ENCODE measurements around the gene SAMHD1. TPM values are rescaled to one million over a fixed set of nuclear protein-coding genes. Genes with fewer than 3 reads are reported as not detected.
"Not testable (repeated sequence)": the region's sequence is repeated elsewhere in the genome, so short reads cannot be mapped to it uniquely, and the experiment has no call there.

Gene SAMHD1
- total and polyA plus RNA-seq, 11 donors, result 13.9 to 164 (median 39.6) TPM

DNA sequence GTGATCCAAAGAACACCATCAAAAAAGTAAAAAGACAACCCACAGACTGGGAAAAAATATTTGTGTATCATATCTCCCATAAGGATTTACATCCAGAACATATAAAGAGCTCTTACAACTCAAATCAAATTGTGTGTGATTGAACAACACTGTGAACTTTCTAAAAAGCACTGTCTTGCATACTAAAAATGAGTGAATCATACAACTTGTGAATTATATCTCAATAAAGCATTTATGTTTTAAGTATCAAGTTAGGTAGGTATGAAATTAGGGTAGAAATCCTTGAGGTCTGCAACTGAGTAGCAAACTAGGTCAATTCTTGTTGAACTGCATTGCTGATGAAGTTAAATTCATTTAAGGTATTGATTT, 14.1 kb downstream of the SAMHD1 start:
- DNase-seq (no peak), ATAC-seq (no peak)
- peaks cover 0 to 88% (median 17%) of the 10 kb centered on the region in 12 donors for H3K4me1 ChIP-seq
- H3K27ac ChIP-seq, result peak overlapping the region in 11 of 12 donors; percentile 29 to 71 (median 53)
- intact Hi-C loops (cut with DNase I), result no loop called here
- no peaks in the 10 kb centered on the region for H3K27me3 ChIP-seq
- H3K4me3 ChIP-seq, result no peak overlapping the region
- no peak for TF ChIP-seq POLR2A (IDR thresholded peaks at IDR 0.05)
- TF ChIP-seq, protein P1, sequence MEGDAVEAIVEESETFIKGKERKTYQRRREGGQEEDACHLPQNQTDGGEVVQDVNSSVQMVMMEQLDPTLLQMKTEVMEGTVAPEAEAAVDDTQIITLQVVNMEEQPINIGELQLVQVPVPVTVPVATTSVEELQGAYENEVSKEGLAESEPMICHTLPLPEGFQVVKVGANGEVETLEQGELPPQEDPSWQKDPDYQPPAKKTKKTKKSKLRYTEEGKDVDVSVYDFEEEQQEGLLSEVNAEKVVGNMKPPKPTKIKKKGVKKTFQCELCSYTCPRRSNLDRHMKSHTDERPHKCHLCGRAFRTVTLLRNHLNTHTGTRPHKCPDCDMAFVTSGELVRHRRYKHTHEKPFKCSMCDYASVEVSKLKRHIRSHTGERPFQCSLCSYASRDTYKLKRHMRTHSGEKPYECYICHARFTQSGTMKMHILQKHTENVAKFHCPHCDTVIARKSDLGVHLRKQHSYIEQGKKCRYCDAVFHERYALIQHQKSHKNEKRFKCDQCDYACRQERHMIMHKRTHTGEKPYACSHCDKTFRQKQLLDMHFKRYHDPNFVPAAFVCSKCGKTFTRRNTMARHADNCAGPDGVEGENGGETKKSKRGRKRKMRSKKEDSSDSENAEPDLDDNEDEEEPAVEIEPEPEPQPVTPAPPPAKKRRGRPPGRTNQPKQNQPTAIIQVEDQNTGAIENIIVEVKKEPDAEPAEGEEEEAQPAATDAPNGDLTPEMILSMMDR (IDR thresholded peaks at IDR 0.05), result no peak
- peaks cover 0 to 100% (median 65%) of the 10 kb centered on the region in 9 donors for H3K36me3 ChIP-seq
- H3K9me3 ChIP-seq, result no peaks in the 10 kb centered on the region

DNA sequence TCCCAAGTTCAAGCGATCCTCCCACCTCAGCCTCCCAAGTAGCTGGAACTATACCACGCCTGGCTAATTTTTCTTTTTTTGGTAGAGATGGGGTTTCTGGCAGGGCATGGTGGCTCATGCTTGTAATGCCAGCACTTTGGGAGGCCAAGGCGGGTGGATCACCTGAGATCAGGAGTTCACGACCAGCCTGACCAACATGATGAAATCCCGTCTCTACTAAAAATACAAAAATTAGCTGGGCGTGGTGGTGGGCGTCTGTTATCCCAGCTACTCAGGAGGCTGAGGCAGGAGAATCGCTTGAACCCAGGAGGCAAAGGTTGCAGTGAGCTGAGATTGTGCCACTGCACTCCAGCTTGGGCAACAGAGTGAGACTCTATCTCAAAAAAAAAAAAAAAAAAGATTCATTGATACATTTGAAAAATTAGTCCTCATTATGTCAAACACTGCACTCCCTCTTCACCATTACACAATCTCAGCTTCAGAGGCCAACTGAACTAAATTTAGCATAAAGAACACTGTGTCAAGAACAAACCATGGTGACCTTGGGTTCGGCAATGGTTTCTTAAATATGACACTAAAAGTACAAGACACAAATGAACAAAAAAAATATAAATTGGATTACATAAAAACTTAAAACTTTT, 14.6 kb downstream of the SAMHD1 start:
- intact Hi-C loops (cut with DNase I); H3K27me3 ChIP-seq; H3K9me3 ChIP-seq; DNase-seq; H3K4me3 ChIP-seq: not testable (repeated sequence)
- Histone ChIP-seq H3K27ac (peak overlapping the region; percentile 29 to 71 (median 51)), H3K4me1 (peaks cover 0 to 88% (median 16%) of the 10 kb centered on the region in 12 donors), H3K36me3 (peaks cover 0 to 99% (median 64%) of the 10 kb centered on the region in 9 donors)
- WGBS, 4 donors, result 67 to 87% (median 78%) methylated on average over 9 of the region's 9 CpGs
- peak; percentile 60 to 82 (median 78) for ATAC-seq

DNA sequence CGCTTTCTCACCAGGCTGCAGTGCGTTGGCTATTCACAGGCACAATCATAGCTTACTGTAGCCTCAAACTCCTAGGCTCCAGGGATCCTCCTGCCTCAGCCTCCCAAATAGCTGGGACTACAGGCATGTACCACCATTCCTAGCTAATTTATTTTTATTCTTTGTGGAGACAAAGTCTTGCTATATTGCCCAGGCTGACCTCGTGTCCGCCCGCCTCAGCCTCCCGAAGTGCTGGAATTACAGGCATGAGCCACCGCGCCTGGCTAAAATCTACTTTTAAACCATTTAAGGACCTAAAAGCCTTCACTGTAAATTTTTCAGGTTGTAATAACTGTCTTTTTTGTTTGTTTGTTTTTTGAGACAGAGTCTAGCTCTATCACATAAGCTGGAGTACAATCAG, 15.2 kb downstream of the SAMHD1 start:
- peaks cover 0 to 88% (median 13%) of the 10 kb centered on the region in 12 donors for H3K4me1 ChIP-seq
- H3K27me3 ChIP-seq, result no peaks in the 10 kb centered on the region
- DNase-seq, result no peak
- intact Hi-C loops (cut with DNase I), result no loop called here
- 84 to 99% (median 92%) methylated on average over 8 of the region's 8 CpGs for WGBS, 4 donors
- H3K27ac ChIP-seq, result peak overlapping the region in 10 of 12 donors; percentile 24 to 71 (median 48)
- no peaks in the 10 kb centered on the region for H3K9me3 ChIP-seq
- no peak for TF ChIP-seq POLR2A (IDR thresholded peaks at IDR 0.05)
- TF ChIP-seq, protein P1 (IDR thresholded peaks at IDR 0.05), result no peak
- no peak for ATAC-seq
- H3K36me3 ChIP-seq, result peaks cover 0 to 99% (median 66%) of the 10 kb centered on the region in 9 donors
- H3K4me3 ChIP-seq, result no peak overlapping the region

DNA sequence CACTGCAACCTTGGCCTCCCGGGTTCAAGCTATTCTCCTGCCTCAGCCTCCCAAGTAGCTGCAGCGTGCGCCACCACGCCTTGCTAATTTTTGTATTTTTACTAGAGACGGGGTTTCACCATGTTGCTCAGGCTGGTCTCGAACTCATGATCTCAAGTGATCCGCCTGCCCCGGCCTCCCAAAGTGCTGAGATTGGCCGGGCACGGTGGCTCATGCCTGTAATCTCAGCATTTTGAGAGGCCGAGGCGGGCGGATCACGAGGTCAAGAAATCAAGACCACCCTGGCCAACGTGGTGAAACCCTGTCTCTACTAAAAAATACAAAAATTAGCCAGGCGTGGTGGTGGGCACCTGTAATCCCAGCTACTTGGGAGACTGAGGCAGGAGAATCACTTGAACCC, 17.9 kb downstream of the SAMHD1 start:
- H3K27me3 ChIP-seq; ATAC-seq; H3K9me3 ChIP-seq; H3K27ac ChIP-seq; intact Hi-C loops (cut with DNase I); H3K4me3 ChIP-seq; DNase-seq: not testable (repeated sequence)
- WGBS, 4 donors, result 95 to 98% (median 96%) methylated on average over 16 of the region's 16 CpGs
- peaks cover 0 to 99% (median 77%) of the 10 kb centered on the region in 9 donors for H3K36me3 ChIP-seq
- peaks cover 0 to 78% (median 13%) of the 10 kb centered on the region in 12 donors for H3K4me1 ChIP-seq

DNA sequence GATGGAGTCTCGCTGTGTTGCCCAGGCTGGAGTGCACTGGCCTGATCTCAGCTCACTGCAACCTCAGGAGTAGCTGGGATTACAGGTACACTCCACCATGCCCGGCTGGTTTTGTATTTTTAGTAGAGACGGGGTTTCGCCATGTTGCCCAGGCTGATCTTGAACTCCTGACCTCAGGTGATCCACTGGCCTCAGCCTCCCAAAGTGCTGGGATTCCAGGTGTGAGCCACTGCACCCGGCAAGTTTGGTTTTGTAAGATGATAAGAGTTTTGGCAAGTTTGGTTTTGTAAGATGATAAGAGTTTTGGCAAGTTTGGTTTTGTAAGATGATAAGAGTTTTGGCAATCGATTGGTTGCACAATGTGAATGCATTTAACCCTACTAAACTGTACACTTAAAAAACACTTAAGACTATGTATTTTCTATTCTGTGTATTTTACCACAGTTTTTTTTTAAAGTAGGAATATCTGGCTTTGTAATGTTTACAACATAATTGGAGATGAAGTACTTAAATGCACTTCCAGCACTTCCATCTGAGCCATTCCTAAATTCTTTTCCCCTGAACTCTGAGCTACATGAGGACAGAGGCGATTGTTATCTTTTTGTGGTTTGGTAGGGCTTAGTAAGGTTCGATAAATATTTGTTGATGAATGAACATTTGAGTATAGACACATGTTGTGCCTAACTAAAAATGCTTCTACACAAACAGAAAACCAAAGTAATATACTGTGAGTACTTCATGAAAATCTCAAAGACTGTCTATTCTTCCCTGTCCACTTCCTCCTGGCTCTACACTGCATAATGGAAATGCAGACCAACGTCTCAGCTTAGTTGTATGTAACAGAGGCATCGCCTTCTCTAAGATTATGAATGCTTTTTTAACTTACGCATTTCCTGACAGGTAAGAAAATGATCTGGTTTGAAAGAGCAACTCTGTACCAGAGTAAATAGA, 18.8 kb downstream of the SAMHD1 start:
- Histone ChIP-seq H3K36me3 (peaks cover 0 to 99% (median 82%) of the 10 kb centered on the region in 9 donors), H3K27me3 (no peaks in the 10 kb centered on the region), H3K4me3 (no peak overlapping the region), H3K4me1 (peaks cover 0 to 70% (median 12%) of the 10 kb centered on the region in 12 donors), H3K27ac (peak overlapping the region in 1 of 12 donors; percentile 45), H3K9me3 (no peaks in the 10 kb centered on the region)
- 67 to 81% (median 73%) methylated on average over 11 of the region's 11 CpGs for WGBS, 4 donors
- TF ChIP-seq, protein P1 (IDR thresholded peaks at IDR 0.05), result no peak
- TF ChIP-seq POLR2A (IDR thresholded peaks at IDR 0.05), result no peak
- no peak for ATAC-seq
- no peak for DNase-seq
- intact Hi-C loops (cut with DNase I), result no loop called here

DNA sequence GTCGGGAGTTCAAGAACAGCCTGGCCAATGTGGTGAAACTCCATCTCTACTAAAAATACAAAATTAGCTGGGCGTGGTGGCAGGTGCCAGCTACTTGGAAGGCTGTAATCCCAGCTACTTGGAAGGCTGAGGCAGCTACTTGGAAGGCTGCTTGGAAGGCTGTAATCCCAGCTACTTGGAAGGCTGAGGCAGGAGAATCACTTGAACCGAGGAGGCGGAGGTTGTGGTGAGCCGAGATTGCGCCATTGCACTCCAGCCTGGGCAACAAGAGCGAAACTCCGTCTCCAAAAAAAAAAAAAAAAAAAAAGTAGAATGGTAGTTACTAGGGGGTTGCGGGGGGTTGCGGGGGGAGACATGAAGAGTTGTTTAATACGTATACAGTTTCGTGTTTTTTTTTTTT, 19.4 kb downstream of the SAMHD1 start:
- DNase-seq; H3K27me3 ChIP-seq; H3K4me3 ChIP-seq; ATAC-seq; H3K9me3 ChIP-seq; intact Hi-C loops (cut with DNase I): not testable (repeated sequence)
- 87 to 94% (median 93%) methylated on average over 12 of the region's 12 CpGs for WGBS, 4 donors
- Histone ChIP-seq H3K27ac (peak overlapping the region in 2 of 12 donors; percentile 17 to 47), H3K4me1 (peaks cover 0 to 66% (median 9%) of the 10 kb centered on the region in 12 donors), H3K36me3 (peaks cover 2 to 99% (median 83%) of the 10 kb centered on the region in 9 donors)
